Measurements from ENCODE around the gene SERPINB1.

DNA sequence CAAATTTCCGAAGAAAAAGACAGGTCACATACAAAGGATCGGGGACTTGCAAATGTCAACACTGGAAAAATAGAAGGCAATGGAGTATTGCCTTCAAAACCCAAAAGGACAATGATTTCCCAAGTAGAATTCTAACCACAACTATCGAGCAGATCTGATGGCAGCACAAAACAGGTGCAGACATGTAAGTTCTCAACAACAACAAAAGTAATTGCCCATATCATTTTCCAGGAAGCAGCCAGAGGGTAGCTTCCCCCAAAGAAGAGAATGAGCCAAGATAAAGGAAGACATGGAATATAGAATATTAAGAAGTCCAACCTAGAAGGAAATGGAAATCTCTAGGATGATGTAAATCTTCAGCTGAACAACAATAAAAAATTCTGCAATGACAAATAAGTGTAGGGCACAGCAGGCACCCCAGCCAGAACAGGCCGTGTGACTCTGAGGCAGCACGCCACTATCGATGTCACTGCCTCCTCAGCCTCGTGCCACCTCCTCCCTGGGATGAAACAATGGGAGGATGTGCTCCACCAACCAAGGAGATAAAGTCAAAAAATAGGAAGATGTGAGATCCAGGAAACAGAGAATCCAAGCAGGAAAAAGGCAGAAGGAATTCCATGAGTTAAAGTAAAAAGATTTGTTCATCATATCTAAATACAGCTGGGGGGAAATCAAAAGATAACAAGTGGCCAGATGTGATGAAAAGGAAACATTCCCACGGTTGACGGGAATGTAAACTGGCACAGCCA is 34.1 kb downstream of the SERPINB1 start:
- TF ChIP-seq, protein P1, sequence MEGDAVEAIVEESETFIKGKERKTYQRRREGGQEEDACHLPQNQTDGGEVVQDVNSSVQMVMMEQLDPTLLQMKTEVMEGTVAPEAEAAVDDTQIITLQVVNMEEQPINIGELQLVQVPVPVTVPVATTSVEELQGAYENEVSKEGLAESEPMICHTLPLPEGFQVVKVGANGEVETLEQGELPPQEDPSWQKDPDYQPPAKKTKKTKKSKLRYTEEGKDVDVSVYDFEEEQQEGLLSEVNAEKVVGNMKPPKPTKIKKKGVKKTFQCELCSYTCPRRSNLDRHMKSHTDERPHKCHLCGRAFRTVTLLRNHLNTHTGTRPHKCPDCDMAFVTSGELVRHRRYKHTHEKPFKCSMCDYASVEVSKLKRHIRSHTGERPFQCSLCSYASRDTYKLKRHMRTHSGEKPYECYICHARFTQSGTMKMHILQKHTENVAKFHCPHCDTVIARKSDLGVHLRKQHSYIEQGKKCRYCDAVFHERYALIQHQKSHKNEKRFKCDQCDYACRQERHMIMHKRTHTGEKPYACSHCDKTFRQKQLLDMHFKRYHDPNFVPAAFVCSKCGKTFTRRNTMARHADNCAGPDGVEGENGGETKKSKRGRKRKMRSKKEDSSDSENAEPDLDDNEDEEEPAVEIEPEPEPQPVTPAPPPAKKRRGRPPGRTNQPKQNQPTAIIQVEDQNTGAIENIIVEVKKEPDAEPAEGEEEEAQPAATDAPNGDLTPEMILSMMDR (conservative IDR thresholded peaks at IDR 0.05; ENCODE audit: low read depth in 2 of 2), result no peak
- no peak for TF ChIP-seq EZH2phosphoT487 (IDR thresholded peaks at IDR 0.05; ENCODE audit: unreplicated experiment)
- TF ChIP-seq EZH2 (IDR thresholded peaks at IDR 0.05; ENCODE audit: low read depth, unreplicated experiment), result no peak
- TF ChIP-seq POLR2AphosphoS5 (IDR thresholded peaks at IDR 0.05; ENCODE audit: low read depth), result no peak

Data from GM23338 (cell line).